GM19468 (cell line): ENCODE results near the gene RNF2.
"Not testable (repeated sequence)": the region's sequence is repeated elsewhere in the genome, so short reads cannot be mapped to it uniquely, and the experiment has no call there.

Experiments used
- ATAC-seq: cut with Tn5 transposase; IDR thresholded peaks from one replicate; pipeline ENCODE4 v1.9.1; 2021; ENCODE audit warnings: mild to moderate bottlenecking, moderate library complexity, moderate number of reproducible peaks; ENCODE audit not compliant: unreplicated experiment; ENCODE audit errors: extremely low read depth

The RNF2 gene

DNA sequence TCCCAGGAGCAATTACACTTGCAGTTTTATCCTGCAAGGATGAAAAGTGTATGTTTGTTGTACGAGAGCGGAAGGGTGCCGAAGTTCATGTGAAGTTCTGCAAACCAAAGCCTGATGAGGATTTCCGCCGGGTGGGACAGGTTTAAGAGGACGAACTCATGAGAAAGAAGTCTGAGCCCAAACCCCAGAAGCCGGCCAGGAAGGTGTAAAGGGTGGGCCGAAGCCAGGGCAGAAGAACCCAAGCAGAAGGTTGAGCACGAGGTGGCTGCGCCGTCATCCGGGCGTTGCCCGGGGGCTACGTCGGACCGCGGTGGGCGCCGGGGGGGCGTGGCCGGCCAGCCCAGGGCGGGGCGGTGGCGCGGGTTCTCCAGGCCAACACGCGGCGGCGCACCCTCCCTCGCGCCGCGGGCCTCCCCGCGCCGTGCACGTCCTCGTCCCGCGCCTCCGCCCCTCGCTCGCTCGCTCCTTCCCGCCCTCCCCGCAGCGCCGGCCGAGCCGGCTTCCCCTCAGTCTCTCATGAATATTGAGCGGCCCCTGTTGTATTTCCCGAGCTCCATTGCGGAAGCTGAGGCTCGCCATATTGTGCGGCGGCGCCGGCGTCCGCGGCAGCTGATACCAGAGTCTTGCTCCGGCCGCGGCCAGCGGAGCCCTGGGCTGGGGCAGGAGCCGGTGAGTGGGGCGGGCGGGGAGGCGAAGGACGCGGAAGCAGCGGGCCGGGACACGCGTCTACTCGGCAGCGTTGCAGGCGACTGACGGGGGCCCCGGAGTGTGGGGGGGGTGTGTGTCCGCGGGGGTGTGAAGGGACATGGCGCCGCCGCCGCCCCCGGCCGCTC, at the start of gene RNF2:
Gene RNF2, plus strand, starts transcription at position 578 of the 833 bp plus-strand sequence. CDS start 41,996 bp downstream, outside the sequence.
- peak; percentile 76 for ATAC-seq

GRCh38 chr1:184999974-185000373, 45.4 kb upstream of the RNF2 start:
- not testable (repeated sequence) for ATAC-seq

GRCh38 chr1:185001312-185001880, 44.0 kb upstream of the RNF2 start:
- not testable (repeated sequence) for ATAC-seq

DNA sequence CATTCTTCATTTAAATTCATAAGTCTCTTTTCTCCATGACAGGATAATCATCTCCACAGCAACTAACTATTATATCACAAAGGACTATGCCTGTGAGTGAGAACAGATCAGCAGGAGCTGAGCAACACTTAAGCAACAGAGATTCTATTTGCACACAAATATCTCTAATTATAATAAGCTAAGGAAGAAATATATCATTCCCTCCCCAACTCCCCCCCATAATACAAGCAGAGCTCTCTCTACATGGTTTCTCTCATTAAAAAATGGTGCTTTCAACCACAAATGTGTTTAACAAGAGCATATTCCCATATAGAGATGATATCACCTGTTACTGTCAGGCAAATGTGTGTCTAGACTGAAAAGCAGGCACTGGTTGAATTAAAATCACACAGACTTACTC, 36.5 kb upstream of the RNF2 start:
- no peak for ATAC-seq

DNA sequence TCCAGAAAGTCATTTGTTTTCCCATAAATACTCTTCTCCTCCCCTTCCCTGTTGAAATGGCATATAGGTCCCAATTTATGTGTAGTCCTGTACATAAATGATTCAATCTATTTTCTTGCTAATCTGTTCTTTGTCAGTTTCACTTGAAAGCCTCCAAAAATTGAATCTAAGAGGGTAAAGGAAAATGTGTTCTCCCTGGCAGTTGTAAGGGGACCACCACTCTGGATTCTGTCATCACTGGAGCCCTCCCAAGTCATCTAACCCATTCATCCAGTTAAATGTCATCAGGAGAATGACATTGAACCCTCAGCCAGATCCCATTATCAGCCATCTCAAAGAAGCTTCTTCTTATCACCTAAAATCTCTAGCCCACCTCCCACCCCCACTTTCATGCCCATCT, 35.0 kb upstream of the RNF2 start:
- ATAC-seq: no peak

DNA sequence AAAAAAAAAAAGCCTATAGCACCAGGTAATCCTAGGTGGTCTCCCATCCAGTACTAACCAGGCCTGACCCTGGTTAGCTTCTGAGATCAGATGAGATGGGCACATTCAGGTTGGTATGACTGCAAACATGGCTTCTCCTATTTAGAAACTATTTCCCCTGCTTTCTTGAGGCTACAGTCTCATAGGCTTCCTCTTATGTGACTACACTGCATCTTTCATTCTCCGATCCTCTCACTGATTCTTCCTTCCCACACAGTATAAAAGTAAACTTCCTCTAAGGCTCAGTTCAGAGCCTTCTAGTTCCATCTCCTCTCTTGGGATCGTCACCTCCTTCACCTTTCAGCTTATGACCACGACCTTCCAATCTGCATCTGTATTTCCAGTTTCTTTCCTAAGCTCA, 30.4 kb upstream of the RNF2 start:
- ATAC-seq: no peak

DNA sequence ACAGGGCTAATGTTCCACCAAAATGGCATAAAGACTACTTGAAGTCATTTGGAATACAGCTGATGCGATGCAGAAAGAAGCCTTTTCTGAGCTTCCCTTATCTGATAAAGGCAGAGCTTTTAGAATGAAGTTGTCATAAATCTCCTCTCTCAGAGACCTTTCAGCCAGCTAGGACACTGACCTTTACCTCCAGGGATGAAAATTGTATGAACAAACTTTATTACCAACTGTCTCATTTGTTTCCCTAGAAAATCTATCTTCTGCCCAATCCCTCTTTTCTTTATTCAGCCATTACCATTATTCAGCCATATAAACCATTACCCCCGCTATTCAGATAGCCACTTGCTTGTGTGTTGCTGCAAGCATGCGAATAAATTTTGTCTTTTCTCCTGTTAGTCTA, 29.7 kb upstream of the RNF2 start:
- ATAC-seq: no peak

GRCh38 chr1:185016880-185017279, 28.5 kb upstream of the RNF2 start:
- ATAC-seq: no peak

- ATAC-seq: no peak
These were observed 28.0 kb upstream of the RNF2 start for GRCh38 chr1:185017338-185017737.

- ATAC-seq: no peak
These were observed 27.4 kb upstream of the RNF2 start for GRCh38 chr1:185017966-185018365.

GRCh38 chr1:185027252-185027882, 18.0 kb upstream of the RNF2 start:
- ATAC-seq: no peak

DNA sequence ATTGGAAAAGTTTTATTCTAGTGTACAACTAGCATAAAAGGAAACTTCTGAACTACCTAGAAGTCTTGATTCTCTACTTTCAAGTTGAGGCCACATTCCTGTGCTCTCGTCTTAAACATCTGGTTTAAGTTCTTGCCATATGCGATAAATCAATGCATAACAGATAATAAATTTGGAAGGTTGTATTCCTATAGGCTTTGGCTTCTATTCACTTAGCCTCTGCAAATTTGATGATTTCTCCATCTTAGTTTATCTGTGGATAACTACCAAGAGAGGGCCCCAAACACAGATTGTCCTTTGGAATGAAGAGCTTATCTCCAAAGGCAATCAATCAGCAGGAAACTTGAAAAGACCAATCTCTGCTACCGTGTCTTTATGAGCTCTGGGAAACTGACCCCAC, 11.7 kb upstream of the RNF2 start:
- no peak for ATAC-seq

- no peak for ATAC-seq
These were observed 10.1 kb upstream of the RNF2 start for GRCh38 chr1:185035258-185035657.

DNA sequence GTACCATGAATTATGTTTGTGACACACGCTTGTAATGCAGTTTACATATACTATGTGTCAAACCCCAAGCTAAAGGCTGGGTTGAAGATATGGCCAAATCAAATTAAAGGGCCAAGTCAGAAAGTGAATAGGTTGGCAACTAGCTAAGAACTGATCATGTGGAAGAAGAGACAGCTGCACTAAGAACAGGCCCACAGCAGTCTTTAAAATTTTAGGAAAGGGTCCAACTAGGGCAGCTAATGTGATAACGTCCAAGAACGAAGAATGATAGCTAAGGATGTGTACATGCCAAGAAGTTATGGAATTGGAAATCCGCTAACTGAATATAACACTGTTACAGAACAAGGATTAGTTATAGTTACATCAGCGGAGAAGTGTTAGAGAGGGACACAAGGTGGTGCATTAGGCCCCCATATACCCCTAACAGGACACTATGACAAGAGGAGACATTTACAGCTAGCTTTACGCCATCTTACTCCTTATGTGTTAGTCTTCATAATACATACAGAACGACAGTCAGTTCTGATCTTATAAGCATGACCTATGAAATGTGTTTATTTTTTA, 6.5 kb upstream of the RNF2 start:
- no peak for ATAC-seq

GRCh38 chr1:185039726-185040407, 5.5 kb upstream of the RNF2 start:
- no peak for ATAC-seq

DNA sequence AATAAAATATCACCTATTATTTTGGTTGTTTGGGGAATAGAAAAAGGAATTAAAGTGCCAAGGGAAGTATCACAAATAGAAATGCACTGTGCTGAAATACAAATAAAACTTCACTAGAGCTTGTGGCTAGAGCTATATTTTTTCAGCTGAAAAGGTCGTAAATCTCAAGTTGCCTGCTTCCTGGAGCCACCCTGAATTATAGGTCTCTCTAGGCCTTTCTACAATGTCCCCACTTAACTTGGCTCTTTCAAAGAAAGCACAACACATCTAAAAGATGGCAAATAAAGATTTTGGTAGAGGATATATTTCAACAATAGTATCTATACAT, 5.0 kb upstream of the RNF2 start:
- no peak for ATAC-seq

DNA sequence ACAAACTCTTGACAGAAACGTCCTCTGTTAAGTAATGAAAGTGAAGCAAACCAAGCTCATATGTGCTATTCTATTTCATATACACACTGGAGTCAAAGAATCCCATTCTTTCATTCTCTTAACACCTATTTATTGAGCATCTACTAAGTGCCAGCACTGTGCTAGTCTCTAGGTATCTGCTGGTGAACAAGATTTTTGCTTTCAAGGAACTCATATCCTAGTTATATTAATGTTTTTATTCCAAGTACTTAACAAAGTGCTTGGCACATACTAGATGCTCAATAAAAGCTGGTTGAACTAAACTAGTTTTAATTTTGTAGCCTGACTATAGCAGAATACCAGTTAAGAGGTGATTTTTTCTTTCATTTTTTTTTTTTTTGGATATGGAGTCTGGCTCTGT, 3.6 kb upstream of the RNF2 start:
- ATAC-seq: no peak

GRCh38 chr1:185042737-185043136, 2.6 kb upstream of the RNF2 start:
- ATAC-seq: no peak

DNA sequence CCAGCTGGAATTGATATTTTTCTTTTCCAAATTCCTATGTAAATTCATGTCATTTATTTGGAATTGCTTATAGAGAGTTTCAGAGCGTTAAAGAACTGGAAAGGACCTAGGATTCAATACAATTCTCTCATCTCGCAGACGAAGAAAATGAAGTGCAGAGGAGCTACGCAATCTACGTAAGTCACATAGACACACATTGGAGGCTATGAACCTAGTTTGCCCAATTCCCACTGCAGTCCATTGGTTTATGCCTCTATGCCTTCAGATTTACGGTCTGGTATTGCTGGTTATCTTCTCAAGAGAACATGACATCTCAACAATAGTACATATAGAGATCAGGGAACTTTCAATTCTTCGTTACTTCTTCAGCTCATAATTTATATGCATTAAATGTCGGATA, 971 bp upstream of the RNF2 start:
- no peak for ATAC-seq

GRCh38 chr1:185045814-185046492, 595 bp downstream of the RNF2 start:
- ATAC-seq: no peak
